HepG2 (cell line): ENCODE results near the gene TSSK2. TPM values are rescaled to one million over a fixed set of nuclear protein-coding genes. Genes with fewer than 3 reads are reported as not detected.

Experiments used
- ATF3 ChIP-seq: sonication (generic); formaldehyde crosslinking; IDR thresholded peaks from 2 replicates; pipeline ENCODE4 v1.4.0; 2020; ENCODE audit warnings: missing genetic modification reagents
- GMEB2 ChIP-seq: IDR thresholded peaks from 2 replicates; pipeline ENCODE4 v1.6.1; 2016; ENCODE audit warnings: missing biosample characterization, missing genetic modification reagents, low read depth
- HDAC1 ChIP-seq: sonication (generic); formaldehyde crosslinking; IDR thresholded peaks from 2 replicates; pipeline ENCODE4 v1.5.1; 2020; ENCODE audit warnings: mild to moderate bottlenecking, missing genetic modification reagents
- HNF4G ChIP-seq, 2 experiments: sonication (generic) in 1 of 2; formaldehyde crosslinking in 1 of 2; IDR thresholded peaks; 2 replicates each; pipeline versions ENCODE4 v1.4.0 to v1.6.1; 2011 to 2020; ENCODE audit warnings: borderline replicate concordance in 2 of 2, low read depth in 2 of 2, mild to moderate bottlenecking in 2 of 2, low read length in 1 of 2, missing genetic modification reagents in 1 of 2, moderate library complexity in 1 of 2
- HOXA7 ChIP-seq: sonication (generic); formaldehyde crosslinking; IDR thresholded peaks from 2 replicates; pipeline ENCODE4 v1.8.1; 2022; ENCODE audit warnings: mild to moderate bottlenecking, missing genetic modification reagents, moderate library complexity
- MBD4 ChIP-seq: IDR thresholded peaks from 2 replicates; pipeline ENCODE4 v1.6.1; 2012; ENCODE audit warnings: low read length, inconsistent platforms, borderline replicate concordance
- MIER2 ChIP-seq: IDR thresholded peaks from 2 replicates; pipeline ENCODE4 v1.6.1; 2016; ENCODE audit warnings: missing biosample characterization, missing genetic modification reagents
- POLR2G ChIP-seq: fragments of 200-400 bp; formaldehyde crosslinking; IDR thresholded peaks from 2 replicates; pipeline ENCODE4 v1.6.1; 2018; ENCODE audit warnings: mild to moderate bottlenecking, low read depth, low read length, moderate library complexity
- SAP130 ChIP-seq: IDR thresholded peaks from 2 replicates; pipeline ENCODE4 v1.6.1; 2016; ENCODE audit warnings: low read depth
- TBL1XR1 ChIP-seq: fragments of 150-350 bp; IDR thresholded peaks from 2 replicates; pipeline ENCODE4 v1.6.1; 2014; ENCODE audit warnings: borderline replicate concordance, low read length; ENCODE audit not compliant: partially characterized antibody
- THAP7 ChIP-seq: sonication (generic); formaldehyde crosslinking; IDR thresholded peaks from 2 replicates; pipeline ENCODE4 v1.8.1; 2023; ENCODE audit warnings: mild to moderate bottlenecking, missing genetic modification reagents
- ZNF335 ChIP-seq: sonication (generic); formaldehyde crosslinking; IDR thresholded peaks from 2 replicates; pipeline ENCODE4 v1.4.0; 2020; ENCODE audit warnings: missing genetic modification reagents
- ZNF558 ChIP-seq: sonication (generic); formaldehyde crosslinking; IDR thresholded peaks from 2 replicates; pipeline ENCODE4 v1.9.0; 2022; ENCODE audit warnings: mild to moderate bottlenecking, missing genetic modification reagents, borderline replicate concordance
- ZNF563 ChIP-seq: sonication (generic); formaldehyde crosslinking; IDR thresholded peaks from 2 replicates; pipeline ENCODE4 v1.8.0; 2022; ENCODE audit warnings: mild to moderate bottlenecking, moderate library complexity, missing genetic modification reagents
- ZNF577 ChIP-seq: sonication (generic); formaldehyde crosslinking; IDR thresholded peaks from 2 replicates; pipeline ENCODE4 v1.4.0; 2020; ENCODE audit warnings: mild to moderate bottlenecking, low read depth, missing genetic modification reagents, borderline replicate concordance
- ZNF691 ChIP-seq: sonication (generic); formaldehyde crosslinking; IDR thresholded peaks from 2 replicates; pipeline ENCODE4 v1.4.0; 2020; ENCODE audit warnings: missing genetic modification reagents, low read depth, mild to moderate bottlenecking, borderline replicate concordance
- polyA plus RNA-seq, 8 experiments: library from polyadenylated mRNA; depleted of rRNA in 3 of 8; stranded (reverse) in 7 of 8; unstranded in 1 of 8; fragments of >200 nt; fragmentation: Illumina TruSeq in 4 of 8; extraction: Trizol in 4 of 8; gene quantifications; 2 replicates each; pipeline versions ENCODE4 v1.2.1 to v1.2.3, GENCODE V29; 2011 to 2016; ENCODE audit warnings: low read depth in 4 of 8, missing spikeins in 1 of 8, mixed read lengths in 1 of 8; ENCODE audit not compliant: insufficient read depth in 1 of 8
- total RNA-seq, 5 experiments: library from RNA; depleted of rRNA; stranded (reverse); fragments of >200 nt; fragmentation: Illumina TruSeq; extraction: Trizol; gene quantifications; 2 replicates each; pipeline ENCODE4 v1.2.3, GENCODE V29; 2016; ENCODE audit warnings: low read depth in 1 of 5

The TSSK2 gene
- total and polyA plus RNA-seq, 2 of the 13 experiments (the other 11 are each of a cell fraction or from before 2014, with no cell fraction given), result not detected

- TF ChIP-seq ZNF691 (CRISPR knock-in tag) (0 out of 2 replicates have a peak, but pooled peaks have one; percentile 38), ZNF335 (no peak), HOXA7 (no peak), HDAC1 (CRISPR knock-in tag) (peak; percentile 19; the same call in 1 of the 2 replicates), SAP130 (peak; percentile 52), MIER2 (CRISPR knock-in tag) (no peak), ZNF577 (CRISPR knock-in tag) (no peak), GMEB2 (CRISPR knock-in tag) (no peak), POLR2G (no peak), ZNF558 (CRISPR knock-in tag) (no peak), THAP7 (CRISPR knock-in tag) (no peak), HNF4G (IDR thresholded peaks at IDR 0.05; ENCODE audit: borderline replicate concordance, low read depth, low read length) (no peak), HNF4G (CRISPR knock-in tag; IDR thresholded peaks at IDR 0.05; ENCODE audit: borderline replicate concordance, low read depth) (no peak), MBD4 (no peak), ATF3 (peak; percentile 83; the same call in 1 of the 2 replicates), ZNF563 (0 out of 2 replicates have a peak, but pooled peaks have one; percentile 41), TBL1XR1 (no peak)
Measured at GRCh38 chr22:19120829-19121630, 10.1 kb upstream of the TSSK2 start (continued).
